ENCODE results near the gene SLC39A1. TPM values are rescaled to one million over a fixed set of nuclear protein-coding genes. Genes with fewer than 3 reads are reported as not detected.

The SLC39A1 gene
- total RNA-seq, 1 experiment from 2014 or later: 204 TPM

- TF ChIP-seq ERG (CRISPR knock-in tag; IDR thresholded peaks at IDR 0.05) (no peak), CTCF (IDR thresholded peaks at IDR 0.05) (no peak), GRHL2 (CRISPR knock-in tag; IDR thresholded peaks at IDR 0.05; ENCODE audit: insufficient replicate concordance, severe bottlenecking) (no peak)
- TF ChIP-seq, protein P1, sequence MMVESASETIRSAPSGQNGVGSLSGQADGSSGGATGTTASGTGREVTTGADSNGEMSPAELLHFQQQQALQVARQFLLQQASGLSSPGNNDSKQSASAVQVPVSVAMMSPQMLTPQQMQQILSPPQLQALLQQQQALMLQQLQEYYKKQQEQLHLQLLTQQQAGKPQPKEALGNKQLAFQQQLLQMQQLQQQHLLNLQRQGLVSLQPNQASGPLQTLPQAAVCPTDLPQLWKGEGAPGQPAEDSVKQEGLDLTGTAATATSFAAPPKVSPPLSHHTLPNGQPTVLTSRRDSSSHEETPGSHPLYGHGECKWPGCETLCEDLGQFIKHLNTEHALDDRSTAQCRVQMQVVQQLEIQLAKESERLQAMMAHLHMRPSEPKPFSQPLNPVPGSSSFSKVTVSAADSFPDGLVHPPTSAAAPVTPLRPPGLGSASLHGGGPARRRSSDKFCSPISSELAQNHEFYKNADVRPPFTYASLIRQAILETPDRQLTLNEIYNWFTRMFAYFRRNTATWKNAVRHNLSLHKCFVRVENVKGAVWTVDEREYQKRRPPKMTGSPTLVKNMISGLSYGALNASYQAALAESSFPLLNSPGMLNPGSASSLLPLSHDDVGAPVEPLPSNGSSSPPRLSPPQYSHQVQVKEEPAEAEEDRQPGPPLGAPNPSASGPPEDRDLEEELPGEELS (CRISPR knock-in tag; IDR thresholded peaks at IDR 0.05): peak; percentile 96
- TF ChIP-seq, protein P2, sequence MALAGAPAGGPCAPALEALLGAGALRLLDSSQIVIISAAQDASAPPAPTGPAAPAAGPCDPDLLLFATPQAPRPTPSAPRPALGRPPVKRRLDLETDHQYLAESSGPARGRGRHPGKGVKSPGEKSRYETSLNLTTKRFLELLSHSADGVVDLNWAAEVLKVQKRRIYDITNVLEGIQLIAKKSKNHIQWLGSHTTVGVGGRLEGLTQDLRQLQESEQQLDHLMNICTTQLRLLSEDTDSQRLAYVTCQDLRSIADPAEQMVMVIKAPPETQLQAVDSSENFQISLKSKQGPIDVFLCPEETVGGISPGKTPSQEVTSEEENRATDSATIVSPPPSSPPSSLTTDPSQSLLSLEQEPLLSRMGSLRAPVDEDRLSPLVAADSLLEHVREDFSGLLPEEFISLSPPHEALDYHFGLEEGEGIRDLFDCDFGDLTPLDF (CRISPR knock-in tag; IDR thresholded peaks at IDR 0.05): 0 out of 2 replicates have a peak, but pooled peaks have one; percentile 63
Observed at GRCh38 chr1:153967107-153967999, 4.0 kb upstream of the SLC39A1 start, which contains the start of gene CREB3L4 (continued).

DNA sequence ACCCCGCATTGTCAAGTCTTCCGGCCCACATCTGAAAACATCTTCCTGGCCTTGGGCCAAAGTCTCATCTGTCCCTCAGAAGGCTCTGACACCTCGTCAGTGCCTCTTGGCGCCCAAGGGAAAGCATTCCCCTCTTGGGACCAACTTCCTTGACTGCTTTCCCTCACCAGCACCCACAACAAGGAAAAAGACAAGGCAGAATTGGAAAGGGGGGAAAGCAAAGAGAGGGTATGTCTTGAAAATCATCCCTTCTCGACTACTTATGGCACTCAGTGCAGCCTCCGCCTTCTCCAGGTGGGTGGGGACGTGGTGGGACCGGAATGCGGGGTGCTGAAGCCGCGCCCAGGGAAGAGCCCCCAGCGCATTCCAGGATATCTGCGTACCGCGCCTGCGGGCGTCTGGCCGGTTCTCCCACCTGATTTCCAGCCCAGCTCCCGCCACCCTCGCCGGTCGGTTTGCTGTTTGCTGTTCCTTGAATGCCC is 554 bp upstream of the SLC39A1 start:
- peaks cover 55% of the 10 kb centered on the region for H3K4me1 Mint-ChIP-seq
- ATAC-seq: peak; percentile 12
- peaks cover 5% of the 10 kb centered on the region for H3K9me3 Mint-ChIP-seq
- TF ChIP-seq JAZF1 (CRISPR knock-in tag; IDR thresholded peaks at IDR 0.05) (no peak), CREM (CRISPR knock-in tag; IDR thresholded peaks at IDR 0.05) (peak; percentile 54; the same call in 1 of the 2 replicates), ZNF416 (CRISPR knock-in tag; IDR thresholded peaks at IDR 0.05) (no peak), TEAD1 (CRISPR knock-in tag; IDR thresholded peaks at IDR 0.05) (peak; percentile 83; the same call in 1 of the 2 replicates), ERG (CRISPR knock-in tag; IDR thresholded peaks at IDR 0.05) (no peak), KAT7 (CRISPR knock-in tag; IDR thresholded peaks at IDR 0.05; ENCODE audit: borderline replicate concordance) (no peak), SMAD4 (CRISPR knock-in tag; IDR thresholded peaks at IDR 0.05) (0 out of 2 replicates have a peak, but pooled peaks have one; percentile 43), MAX (CRISPR knock-in tag; IDR thresholded peaks at IDR 0.05) (peak; percentile 20; the same call in 1 of the 2 replicates), TEAD4 (CRISPR knock-in tag; IDR thresholded peaks at IDR 0.05) (peak; percentile 77; the same call in 1 of the 2 replicates), EMX1 (CRISPR knock-in tag; IDR thresholded peaks at IDR 0.05) (no peak), OVOL2 (CRISPR knock-in tag; IDR thresholded peaks at IDR 0.05; ENCODE audit: borderline replicate concordance) (no peak), TCF7 (CRISPR knock-in tag; IDR thresholded peaks at IDR 0.05; ENCODE audit: low read depth) (no peak), ZNF671 (CRISPR knock-in tag; IDR thresholded peaks at IDR 0.05) (no peak), GTF2I (CRISPR knock-in tag; conservative IDR thresholded peaks at IDR 0.05) (no peak), CREB1 (CRISPR knock-in tag; IDR thresholded peaks at IDR 0.05) (no peak), ATF3 (CRISPR knock-in tag; conservative IDR thresholded peaks at IDR 0.05) (no peak), RORB (CRISPR knock-in tag; IDR thresholded peaks at IDR 0.05) (no peak), ZNF219 (CRISPR knock-in tag; IDR thresholded peaks at IDR 0.05; ENCODE audit: borderline replicate concordance) (no peak), NFYB (CRISPR knock-in tag; conservative IDR thresholded peaks at IDR 0.05; ENCODE audit: low read depth) (no peak)
- TF ChIP-seq, protein P3, sequence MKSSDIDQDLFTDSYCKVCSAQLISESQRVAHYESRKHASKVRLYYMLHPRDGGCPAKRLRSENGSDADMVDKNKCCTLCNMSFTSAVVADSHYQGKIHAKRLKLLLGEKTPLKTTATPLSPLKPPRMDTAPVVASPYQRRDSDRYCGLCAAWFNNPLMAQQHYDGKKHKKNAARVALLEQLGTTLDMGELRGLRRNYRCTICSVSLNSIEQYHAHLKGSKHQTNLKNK (CRISPR knock-in tag; IDR thresholded peaks at IDR 0.05): 0 out of 2 replicates have a peak, but pooled peaks have one; percentile 22
- TF ChIP-seq, protein P4, sequence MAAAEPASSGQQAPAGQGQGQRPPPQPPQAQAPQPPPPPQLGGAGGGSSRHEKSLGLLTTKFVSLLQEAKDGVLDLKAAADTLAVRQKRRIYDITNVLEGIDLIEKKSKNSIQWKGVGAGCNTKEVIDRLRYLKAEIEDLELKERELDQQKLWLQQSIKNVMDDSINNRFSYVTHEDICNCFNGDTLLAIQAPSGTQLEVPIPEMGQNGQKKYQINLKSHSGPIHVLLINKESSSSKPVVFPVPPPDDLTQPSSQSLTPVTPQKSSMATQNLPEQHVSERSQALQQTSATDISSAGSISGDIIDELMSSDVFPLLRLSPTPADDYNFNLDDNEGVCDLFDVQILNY (CRISPR knock-in tag; IDR thresholded peaks at IDR 0.05): 0 out of 2 replicates have a peak, but pooled peaks have one; percentile 61

More for the DNA sequence above, 554 bp upstream of the SLC39A1 start:
- Mint-ChIP-seq H3K27ac (peak overlapping the region; percentile 100), H3K36me3 (peaks cover 34% of the 10 kb centered on the region), H3K4me3 (peak overlapping the region; percentile 92), H3K27me3 (ENCODE audit: low read depth) (no peaks in the 10 kb centered on the region)
- peak; percentile 83 for DNase-seq (ENCODE audit: low spot score)
- CTCF ChIA-PET: interaction anchor here (1.0 to 3.0 kb wide), 4 partner anchors 18 to 188 kb away, joined by 3 to 27 read pairs (median 13); partner anchors contain the start of genes DENND4B, RAB13 and SLC27A3
- POLR2A ChIA-PET: interaction anchor here (0.6 to 2.9 kb wide), 13 partner anchors 8 to 41 kb away, joined by 3 to 24 read pairs (median 4); partner anchors contain the start of genes DENND4B, GATAD2B, JTB and RAB13
